ENCODE results near the gene SH3RF3.

The SH3RF3 gene

GRCh38 chr2:109197491-109198418 is 68.8 kb downstream of the SH3RF3 start:
- Histone ChIP-seq H3K36me3 (ENCODE audit: control insufficient read depth in 1 of 2, insufficient read depth in 2 of 2, low read length in 2 of 2) (no peaks in the 10 kb centered on the region), H4K91ac (ENCODE audit: low read depth, low read length) (no peak overlapping the region), H3K9ac (ENCODE audit: low read length) (no peak overlapping the region), H4K12ac (ENCODE audit: low read depth, low read length) (no peak overlapping the region), H3K79me1 (ENCODE audit: low read length) (no peaks in the 10 kb centered on the region), H2AK5ac (ENCODE audit: low read length) (no peak overlapping the region), H3K27me3 (ENCODE audit: insufficient read depth, low read length) (no peaks in the 10 kb centered on the region), H4K8ac (ENCODE audit: low read depth, low read length) (no peak overlapping the region), H3K79me2 (ENCODE audit: control insufficient read depth, insufficient read depth, low read length, poor library complexity) (no peaks in the 10 kb centered on the region), H3K4me2 (ENCODE audit: low read length) (no peak overlapping the region), H3K9me3 (ENCODE audit: insufficient read depth, low read depth, low read length) (no peaks in the 10 kb centered on the region), H3K4ac (ENCODE audit: low read depth, low read length) (no peak overlapping the region), H2BK120ac (ENCODE audit: insufficient read depth, low read length, poor library complexity) (no peak overlapping the region), H2BK5ac (ENCODE audit: low read depth, low read length, poor library complexity) (no peak overlapping the region), H2AFZ (ENCODE audit: insufficient read depth, low read length, poor library complexity) (no peak overlapping the region), H3K4me3 (ENCODE audit: low read depth, low read length) (no peak overlapping the region), H3K23ac (ENCODE audit: low read length) (no peak overlapping the region), H3K4me1 (ENCODE audit: control insufficient read depth in 1 of 2, insufficient read depth in 2 of 2, low read length in 2 of 2) (no peaks in the 10 kb centered on the region), H3K18ac (ENCODE audit: low read length) (no peak overlapping the region), H3K14ac (ENCODE audit: low read length) (no peak overlapping the region), H3K27ac (ENCODE audit: low read depth, low read length) (no peak overlapping the region), H2BK12ac (ENCODE audit: low read length) (no peak overlapping the region)
- no peak for DNase-seq
- no CpG with 5 or more reads among the region's 6 CpGs for WGBS (ENCODE audit: extremely low coverage, insufficient coverage, insufficient read length)

GRCh38 chr2:109199790-109200189 is 70.8 kb downstream of the SH3RF3 start:
- Histone ChIP-seq H3K36me3 (ENCODE audit: control insufficient read depth in 1 of 2, insufficient read depth in 2 of 2, low read length in 2 of 2) (no peaks in the 10 kb centered on the region), H3K4ac (ENCODE audit: low read depth, low read length) (no peak overlapping the region), H2AK5ac (ENCODE audit: low read length) (no peak overlapping the region), H3K14ac (ENCODE audit: low read length) (no peak overlapping the region), H4K12ac (ENCODE audit: low read depth, low read length) (no peak overlapping the region), H3K27ac (ENCODE audit: low read depth, low read length) (no peak overlapping the region), H2AFZ (ENCODE audit: insufficient read depth, low read length, poor library complexity) (no peak overlapping the region), H2BK120ac (ENCODE audit: insufficient read depth, low read length, poor library complexity) (no peak overlapping the region), H4K8ac (ENCODE audit: low read depth, low read length) (no peak overlapping the region), H3K4me2 (ENCODE audit: low read length) (no peak overlapping the region), H3K4me1 (ENCODE audit: control insufficient read depth in 1 of 2, insufficient read depth in 2 of 2, low read length in 2 of 2) (no peaks in the 10 kb centered on the region), H4K91ac (ENCODE audit: low read depth, low read length) (no peak overlapping the region), H2BK5ac (ENCODE audit: low read depth, low read length, poor library complexity) (no peak overlapping the region), H3K79me1 (ENCODE audit: low read length) (no peaks in the 10 kb centered on the region), H3K23ac (ENCODE audit: low read length) (no peak overlapping the region), H3K18ac (ENCODE audit: low read length) (no peak overlapping the region), H3K79me2 (ENCODE audit: control insufficient read depth, insufficient read depth, low read length, poor library complexity) (no peaks in the 10 kb centered on the region), H3K4me3 (ENCODE audit: low read depth, low read length) (no peak overlapping the region), H3K9ac (ENCODE audit: low read length) (no peak overlapping the region), H3K27me3 (ENCODE audit: insufficient read depth, low read length) (no peaks in the 10 kb centered on the region), H2BK12ac (ENCODE audit: low read length) (no peak overlapping the region), H3K9me3 (ENCODE audit: insufficient read depth, low read depth, low read length) (no peaks in the 10 kb centered on the region)
- DNase-seq, result no peak
- WGBS (ENCODE audit: extremely low coverage, insufficient coverage, insufficient read length), result no CpG with 5 or more reads among the region's 4 CpGs

DNA sequence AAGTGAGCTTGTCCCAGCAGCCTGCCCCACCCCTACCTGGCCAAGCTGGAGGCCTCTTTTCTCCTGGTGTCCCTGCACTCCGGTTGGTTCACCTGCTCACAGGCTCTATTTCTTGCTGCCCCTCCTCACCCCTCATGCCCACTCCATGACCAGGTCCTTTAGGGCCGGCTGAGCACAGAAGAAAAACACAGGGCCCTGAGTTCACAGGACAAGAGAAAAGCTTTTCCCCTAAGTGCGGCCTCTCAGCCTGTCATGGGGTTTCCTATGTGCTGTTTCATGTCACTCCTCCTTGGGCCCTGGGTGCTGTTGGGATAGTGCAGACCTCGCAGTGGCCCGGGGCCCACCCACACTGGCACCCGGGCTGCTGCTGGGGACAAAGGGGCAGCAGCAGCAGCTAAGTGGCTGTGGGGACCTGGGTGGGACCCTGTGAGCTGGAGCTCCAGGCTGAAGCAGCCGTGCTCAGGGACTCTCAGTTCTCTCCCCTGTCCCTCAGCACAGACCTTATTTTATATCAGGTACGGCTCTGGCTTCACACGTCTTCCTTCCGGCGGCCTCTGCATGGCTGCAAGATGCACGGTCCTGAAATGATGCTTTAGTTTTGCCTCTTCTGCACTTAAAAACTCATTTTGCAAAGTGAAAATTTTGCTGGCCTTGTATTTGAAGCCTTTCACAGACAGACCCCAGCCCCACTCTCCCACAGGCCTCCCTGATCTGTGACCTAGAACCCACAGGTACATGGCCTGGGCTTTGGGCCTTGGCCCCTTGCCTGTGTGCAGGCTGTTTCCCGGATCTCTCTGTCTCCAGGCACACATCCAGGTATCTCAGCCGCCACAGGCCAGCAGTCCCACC is 71.8 kb downstream of the SH3RF3 start:
- no peak overlapping the region for H4K8ac ChIP-seq (ENCODE audit: low read depth, low read length)
- WGBS (ENCODE audit: extremely low coverage, insufficient coverage, insufficient read length), result no CpG with 5 or more reads among the region's 14 CpGs
- H3K14ac ChIP-seq (ENCODE audit: low read length), result no peak overlapping the region
- H3K9ac ChIP-seq (ENCODE audit: low read length), result no peak overlapping the region
- no peak overlapping the region for H2BK120ac ChIP-seq (ENCODE audit: insufficient read depth, low read length, poor library complexity)
- H3K23ac ChIP-seq (ENCODE audit: low read length), result no peak overlapping the region
- H3K4me1 ChIP-seq (ENCODE audit: control insufficient read depth in 1 of 2, insufficient read depth in 2 of 2, low read length in 2 of 2), result no peaks in the 10 kb centered on the region
- no peaks in the 10 kb centered on the region for H3K36me3 ChIP-seq (ENCODE audit: control insufficient read depth in 1 of 2, insufficient read depth in 2 of 2, low read length in 2 of 2)
- H2AFZ ChIP-seq (ENCODE audit: insufficient read depth, low read length, poor library complexity), result no peak overlapping the region
- H3K4ac ChIP-seq (ENCODE audit: low read depth, low read length), result no peak overlapping the region
- H3K27me3 ChIP-seq (ENCODE audit: insufficient read depth, low read length), result no peaks in the 10 kb centered on the region
- H3K9me3 ChIP-seq (ENCODE audit: insufficient read depth, low read depth, low read length), result no peaks in the 10 kb centered on the region
- no peak overlapping the region for H2BK12ac ChIP-seq (ENCODE audit: low read length)
- no peaks in the 10 kb centered on the region for H3K79me2 ChIP-seq (ENCODE audit: control insufficient read depth, insufficient read depth, low read length, poor library complexity)
- no peak overlapping the region for H3K27ac ChIP-seq (ENCODE audit: low read depth, low read length)
- no peak overlapping the region for H3K4me3 ChIP-seq (ENCODE audit: low read depth, low read length)
- H3K18ac ChIP-seq (ENCODE audit: low read length), result no peak overlapping the region
- no peak overlapping the region for H4K91ac ChIP-seq (ENCODE audit: low read depth, low read length)
- no peaks in the 10 kb centered on the region for H3K79me1 ChIP-seq (ENCODE audit: low read length)
- no peak overlapping the region for H4K12ac ChIP-seq (ENCODE audit: low read depth, low read length)
- H2AK5ac ChIP-seq (ENCODE audit: low read length), result no peak overlapping the region
- H3K4me2 ChIP-seq (ENCODE audit: low read length), result no peak overlapping the region
- no peak for DNase-seq
- H2BK5ac ChIP-seq (ENCODE audit: low read depth, low read length, poor library complexity), result no peak overlapping the region

GRCh38 chr2:109201465-109202327 is 72.7 kb downstream of the SH3RF3 start:
- Histone ChIP-seq H3K23ac (ENCODE audit: low read length) (no peak overlapping the region), H3K14ac (ENCODE audit: low read length) (no peak overlapping the region), H4K91ac (ENCODE audit: low read depth, low read length) (no peak overlapping the region), H3K18ac (ENCODE audit: low read length) (no peak overlapping the region), H2BK12ac (ENCODE audit: low read length) (no peak overlapping the region), H2BK5ac (ENCODE audit: low read depth, low read length, poor library complexity) (no peak overlapping the region), H3K4me3 (ENCODE audit: low read depth, low read length) (no peak overlapping the region), H3K79me2 (ENCODE audit: control insufficient read depth, insufficient read depth, low read length, poor library complexity) (no peaks in the 10 kb centered on the region), H3K36me3 (ENCODE audit: control insufficient read depth in 1 of 2, insufficient read depth in 2 of 2, low read length in 2 of 2) (no peaks in the 10 kb centered on the region), H3K27ac (ENCODE audit: low read depth, low read length) (no peak overlapping the region), H2BK120ac (ENCODE audit: insufficient read depth, low read length, poor library complexity) (no peak overlapping the region), H3K27me3 (ENCODE audit: insufficient read depth, low read length) (no peaks in the 10 kb centered on the region), H3K9me3 (ENCODE audit: insufficient read depth, low read depth, low read length) (no peaks in the 10 kb centered on the region), H2AK5ac (ENCODE audit: low read length) (no peak overlapping the region), H3K4me1 (ENCODE audit: control insufficient read depth in 1 of 2, insufficient read depth in 2 of 2, low read length in 2 of 2) (no peaks in the 10 kb centered on the region), H3K4me2 (ENCODE audit: low read length) (no peak overlapping the region), H3K79me1 (ENCODE audit: low read length) (no peaks in the 10 kb centered on the region), H3K4ac (ENCODE audit: low read depth, low read length) (no peak overlapping the region), H3K9ac (ENCODE audit: low read length) (no peak overlapping the region), H4K12ac (ENCODE audit: low read depth, low read length) (no peak overlapping the region), H2AFZ (ENCODE audit: insufficient read depth, low read length, poor library complexity) (no peak overlapping the region), H4K8ac (ENCODE audit: low read depth, low read length) (no peak overlapping the region)
- no CpG with 5 or more reads among the region's 21 CpGs for WGBS (ENCODE audit: extremely low coverage, insufficient coverage, insufficient read length)
- DNase-seq, result no peak

Measured in trophoblast cell (in vitro differentiated cells and primary cell).